ENCODE measurements around the gene SH3RF1.
"Not testable (repeated sequence)": the region's sequence is repeated elsewhere in the genome, so short reads cannot be mapped to it uniquely, and the experiment has no call there.

Gene SH3RF1

DNA sequence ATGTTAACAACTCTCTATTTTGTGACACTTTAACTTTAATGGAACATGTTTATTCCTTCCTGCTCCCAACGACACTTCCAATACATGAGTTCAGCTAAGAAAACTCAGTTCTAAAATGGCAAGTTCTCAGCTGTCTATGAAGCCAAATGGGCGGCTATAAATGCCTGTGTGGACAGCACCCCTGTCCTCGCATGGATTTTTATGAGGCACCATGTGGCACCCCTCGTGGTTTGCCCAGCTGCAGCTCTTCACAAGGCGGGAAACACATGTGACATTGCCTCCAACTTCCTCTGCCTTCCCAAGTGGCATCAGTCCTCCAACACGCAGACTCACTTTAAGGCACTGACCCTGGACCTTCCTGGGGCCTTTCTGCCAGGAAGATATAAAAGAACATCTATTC lies 48.0 kb downstream of the SH3RF1 start:
- no peak for DNase-seq

GRCh38 chr4:169221662-169222061 lies 49.1 kb downstream of the SH3RF1 start:
- DNase-seq: no peak

GRCh38 chr4:169220854-169221411 lies 49.8 kb downstream of the SH3RF1 start:
- DNase-seq: no peak

DNA sequence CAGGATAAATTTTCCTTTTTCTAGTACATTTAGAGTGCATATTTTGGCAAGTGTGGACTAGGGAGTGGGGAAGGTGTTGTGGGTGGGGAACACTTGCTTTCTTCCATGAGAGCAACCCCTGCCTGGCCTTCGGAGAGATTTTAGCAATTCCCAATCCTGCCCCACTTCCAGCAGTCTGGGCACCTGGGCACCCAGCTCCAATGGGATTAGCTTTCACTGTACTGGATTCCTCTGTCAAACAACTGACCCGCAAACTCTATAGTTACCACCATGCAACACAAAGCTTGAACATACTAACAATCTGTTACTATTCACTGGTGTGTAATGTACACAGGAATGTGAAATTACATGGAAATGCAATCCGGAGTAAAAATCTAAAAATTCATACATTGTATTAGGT lies 50.3 kb downstream of the SH3RF1 start:
- DNase-seq: no peak

- no peak for DNase-seq
Observed at GRCh38 chr4:169219440-169219839, 51.3 kb downstream of the SH3RF1 start.

DNA sequence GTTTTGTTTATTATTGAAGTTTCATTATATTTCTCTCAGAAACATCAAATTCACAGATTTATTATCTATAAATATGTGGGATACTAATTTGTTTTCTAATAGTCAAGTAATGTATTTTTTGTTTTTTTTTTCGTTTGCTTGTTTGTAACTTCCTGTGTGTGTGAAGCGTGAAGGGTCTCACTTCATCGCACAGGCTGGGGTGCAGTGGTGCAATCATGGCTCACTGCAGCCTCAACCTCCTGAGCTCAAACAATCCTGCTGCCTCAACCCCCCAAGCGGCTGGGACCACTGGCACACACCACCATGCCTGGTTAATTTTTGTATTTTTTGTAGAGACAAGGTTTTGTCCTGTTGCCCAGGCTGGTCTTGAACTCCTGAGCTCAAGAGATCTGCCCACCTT lies 55.1 kb downstream of the SH3RF1 start:
- DNase-seq: no peak

DNA sequence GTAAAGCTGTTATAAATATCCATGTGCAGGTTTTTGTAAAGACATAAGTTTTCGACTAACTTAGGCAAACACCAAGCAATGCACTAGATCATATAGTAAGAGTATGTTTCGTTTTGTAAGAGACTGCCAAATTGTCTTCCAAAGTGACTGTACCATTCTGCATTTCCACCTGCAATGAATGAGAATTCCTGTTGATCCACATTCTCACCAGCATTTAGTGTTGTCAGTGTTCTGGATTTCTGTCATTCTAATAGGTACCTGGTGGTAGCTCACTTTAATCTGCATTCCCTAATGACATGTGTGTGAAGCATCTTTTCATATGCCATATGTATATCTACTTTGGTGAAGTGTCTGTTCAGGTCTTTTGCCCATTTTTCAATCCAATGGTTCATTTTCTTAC lies 57.8 kb downstream of the SH3RF1 start:
- DNase-seq: no peak

DNA sequence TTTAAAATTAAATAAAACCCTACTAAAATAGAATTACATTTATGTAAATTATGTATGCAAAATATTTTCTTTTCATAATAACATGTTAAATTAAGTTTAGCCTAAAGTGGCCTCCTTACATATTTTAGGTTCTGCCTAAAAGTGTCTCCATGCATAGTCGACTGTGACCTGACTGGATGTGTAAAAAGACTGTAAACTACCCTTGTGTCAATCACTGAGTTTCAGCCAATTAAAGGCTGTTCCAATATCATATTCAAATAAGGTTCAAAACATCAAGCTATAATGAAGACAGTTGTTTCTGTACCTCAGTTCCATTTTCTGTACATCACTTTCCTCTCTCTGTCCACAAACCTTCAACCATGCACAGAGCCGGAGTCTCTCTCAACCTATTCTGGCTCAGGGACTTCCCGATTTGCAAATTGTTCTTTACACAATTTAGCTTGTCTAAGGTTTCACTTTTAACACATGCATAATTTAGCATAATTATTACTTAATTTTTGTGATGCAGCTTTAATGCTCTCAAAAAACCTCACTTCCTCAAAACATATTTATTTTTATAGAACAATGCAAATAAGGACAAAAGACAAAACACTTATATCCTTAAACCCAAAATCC lies 60.1 kb downstream of the SH3RF1 start:
- DNase-seq: no peak

- no peak for DNase-seq
Observed at GRCh38 chr4:169209388-169209883, 61.3 kb downstream of the SH3RF1 start.

DNA sequence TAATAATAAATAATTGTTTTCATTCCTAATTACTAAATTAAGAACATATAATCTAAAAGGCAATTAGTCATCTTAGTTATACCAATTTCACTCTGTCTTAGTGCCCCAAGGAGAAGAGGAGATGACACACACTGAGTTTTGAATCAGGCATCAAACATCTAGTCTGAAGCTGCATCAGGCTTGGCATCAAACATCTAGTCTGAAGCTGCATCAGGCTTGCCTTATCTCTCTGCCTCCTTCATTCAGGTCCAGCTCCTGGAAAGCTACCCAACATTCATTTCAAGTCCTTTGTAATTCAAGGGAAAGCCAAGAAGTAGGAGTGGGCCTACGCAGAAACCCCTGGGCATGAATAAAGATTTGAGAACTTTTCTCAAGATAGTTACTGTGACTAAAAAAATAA lies 62.2 kb downstream of the SH3RF1 start:
- no peak for DNase-seq

DNA sequence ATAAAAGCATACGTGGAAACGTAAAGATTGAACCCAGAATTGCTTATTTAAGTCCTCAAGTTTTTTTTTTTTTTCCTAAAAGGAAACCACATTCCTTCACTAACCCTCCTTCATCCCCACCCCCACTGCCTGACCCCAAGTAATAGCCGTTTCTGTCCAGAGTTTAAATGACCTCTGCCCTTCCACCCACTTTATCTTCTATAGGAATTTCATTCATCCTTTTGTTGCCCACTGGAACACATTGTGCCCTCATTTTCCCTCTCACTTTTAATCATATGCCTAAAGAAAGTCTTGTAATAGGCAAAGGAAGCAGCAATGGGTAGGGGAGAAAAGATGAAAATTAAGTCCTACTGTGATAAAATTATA lies 62.7 kb downstream of the SH3RF1 start:
- no peak for DNase-seq

GRCh38 chr4:169207436-169208089 lies 63.2 kb downstream of the SH3RF1 start:
- DNase-seq: no peak

DNA sequence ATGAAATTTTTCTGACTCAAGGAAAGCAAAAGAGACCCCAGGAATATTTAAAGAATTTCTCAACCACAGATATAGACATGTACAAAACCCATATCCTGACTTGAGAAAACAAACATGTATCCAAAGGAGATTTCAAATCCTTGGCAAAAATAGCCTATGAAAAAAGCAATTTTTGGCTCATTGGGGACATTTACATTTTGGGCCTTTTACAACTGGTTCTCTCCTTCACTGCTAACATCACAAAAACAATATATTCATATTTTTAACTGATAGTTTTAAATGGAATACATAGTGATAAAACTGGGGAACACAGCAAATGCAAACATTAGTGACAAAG lies 65.0 kb downstream of the SH3RF1 start:
- no peak for DNase-seq

- DNase-seq: no peak
Observed at GRCh38 chr4:169205075-169205743, 65.5 kb downstream of the SH3RF1 start.

DNA sequence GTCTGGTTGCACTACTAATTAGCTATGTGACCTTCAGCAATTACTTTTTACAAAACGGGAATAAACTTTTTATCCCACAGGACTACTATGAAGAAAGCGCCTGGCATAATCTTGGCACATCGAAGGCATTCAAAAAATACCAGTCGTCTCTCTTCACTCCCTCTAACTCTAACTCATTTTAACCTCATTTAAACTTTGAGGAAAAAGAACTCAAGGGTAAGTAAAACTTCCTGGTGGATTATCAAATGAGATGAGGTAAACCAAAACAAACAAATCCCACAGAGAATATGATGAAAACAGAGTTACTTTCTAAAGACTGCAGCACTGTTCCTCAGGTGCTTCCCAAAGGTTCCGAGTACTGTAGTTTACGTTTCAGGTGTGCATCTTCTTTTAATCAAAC lies 66.9 kb downstream of the SH3RF1 start:
- no peak for DNase-seq

DNA sequence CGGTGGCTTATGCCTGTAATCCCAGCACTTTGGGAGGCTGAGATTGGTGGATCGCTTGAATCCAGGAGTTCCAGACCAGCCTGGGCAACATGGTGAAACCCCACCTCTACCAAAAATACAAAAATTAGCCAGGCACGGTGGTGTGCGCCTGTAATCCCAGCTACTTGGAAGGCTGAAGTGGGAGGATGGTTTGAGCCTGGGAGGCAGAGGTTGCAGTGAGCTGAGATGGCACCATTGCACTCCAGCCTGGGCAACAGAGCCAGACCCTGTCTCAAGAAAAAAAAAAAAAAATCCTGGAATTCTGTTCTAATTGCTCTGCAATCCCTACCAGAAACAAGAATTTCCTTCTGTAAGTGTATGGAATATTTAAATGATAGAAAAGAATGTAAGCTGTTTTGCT lies 67.5 kb downstream of the SH3RF1 start:
- not testable (repeated sequence) for DNase-seq

GRCh38 chr4:169202878-169203277 lies 67.9 kb downstream of the SH3RF1 start:
- no peak for DNase-seq

- DNase-seq: no peak
Observed at GRCh38 chr4:169202145-169202699, 68.5 kb downstream of the SH3RF1 start.

- no peak for DNase-seq
Observed at GRCh38 chr4:169201222-169202144, 69.3 kb downstream of the SH3RF1 start.

DNA sequence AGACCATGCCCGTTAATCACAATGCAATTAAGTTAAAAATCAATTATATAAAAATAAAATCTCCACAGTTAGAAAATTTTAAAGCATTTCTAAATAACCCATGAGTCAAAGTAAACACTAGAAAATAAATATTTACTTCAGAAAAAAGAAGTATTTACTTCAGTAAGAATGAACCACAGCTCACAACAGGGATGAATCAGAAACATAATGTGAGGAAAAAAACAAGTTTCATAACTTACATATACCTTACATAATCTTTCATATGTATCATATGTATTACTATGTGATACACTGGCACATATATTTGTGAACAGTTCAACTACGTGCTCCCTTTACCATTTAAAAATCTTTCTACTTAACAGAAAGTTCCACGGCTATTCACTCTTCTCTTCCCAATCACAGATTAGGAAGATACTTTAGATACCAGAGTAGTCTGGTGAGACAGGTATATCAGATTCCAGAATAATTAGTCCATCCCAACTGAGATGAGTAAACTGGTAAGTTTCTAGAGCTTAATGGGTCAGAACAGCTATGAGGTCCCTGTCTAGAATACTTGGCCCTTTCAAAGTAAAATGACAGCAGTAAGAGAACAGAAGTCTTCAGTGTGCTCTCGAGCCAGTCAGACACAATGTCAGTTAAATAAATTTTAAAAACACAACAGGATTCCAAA lies 70.3 kb downstream of the SH3RF1 start:
- no peak for DNase-seq

DNA sequence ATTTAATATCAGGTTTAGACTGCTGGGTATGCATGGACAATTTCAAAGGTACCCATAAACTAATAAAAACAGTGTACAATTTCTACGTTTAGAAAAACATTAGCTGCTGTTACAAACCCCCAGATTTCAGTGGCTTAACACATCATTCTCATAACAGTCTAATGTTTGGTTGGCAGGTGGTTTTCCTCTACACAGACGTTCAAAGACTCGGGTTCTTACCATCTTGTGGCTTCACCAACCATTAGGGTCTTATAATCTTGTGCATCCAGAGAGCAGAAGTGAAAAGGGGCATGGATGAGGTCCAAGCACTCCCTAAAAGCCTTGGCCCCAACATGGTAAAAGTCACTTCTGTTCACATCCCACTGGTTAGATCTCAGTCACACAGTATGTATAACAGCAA lies 71.6 kb downstream of the SH3RF1 start:
- DNase-seq: no peak

- DNase-seq: no peak
Observed at GRCh38 chr4:169198167-169198566, 72.6 kb downstream of the SH3RF1 start.

All from activated naive CD4-positive, alpha-beta T cell treated with anti-CD3 and anti-CD28 coated beads, Interleukin-2, amount 50 U/mL, for 16 hours (primary cell).